ENCODE measurements around the gene RPS25.
A peak's percentile ranks its signal among the peaks of the same experiment; 100 is the strongest.
"Not testable (repeated sequence)": the region's sequence is repeated elsewhere in the genome, so short reads cannot be mapped to it uniquely, and the experiment has no call there.

Gene RPS25

GRCh38 chr11:118996926-118997626 is 21.1 kb downstream of the RPS25 start:
- Histone ChIP-seq H3K27ac (ENCODE audit: low read depth, low read length) (peak overlapping the region; percentile 15), H3K4me3 (ENCODE audit: low read depth, low read length) (peak overlapping the region; percentile 88), H3K4me1 (ENCODE audit: control insufficient read depth, insufficient read depth, low read length, unreplicated experiment) (peaks cover 24% of the 10 kb centered on the region), H2AFZ (ENCODE audit: low read length, unreplicated experiment) (peak overlapping the region; percentile 77), H3K36me3 (ENCODE audit: insufficient read depth, low read length) (peaks cover 10% of the 10 kb centered on the region), H3K27me3 (ENCODE audit: insufficient read depth, low read length) (no peaks in the 10 kb centered on the region), H3K79me2 (ENCODE audit: control insufficient read depth, insufficient read depth, low read length, unreplicated experiment) (peaks cover 27% of the 10 kb centered on the region)

GRCh38 chr11:118991486-118992038 is 26.6 kb downstream of the RPS25 start:
- not testable (repeated sequence) for H3K4me1 ChIP-seq (ENCODE audit: control insufficient read depth, insufficient read depth, low read length, unreplicated experiment); H3K79me2 ChIP-seq (ENCODE audit: control insufficient read depth, insufficient read depth, low read length, unreplicated experiment); H3K36me3 ChIP-seq (ENCODE audit: insufficient read depth, low read length); H3K27me3 ChIP-seq (ENCODE audit: insufficient read depth, low read length); H2AFZ ChIP-seq (ENCODE audit: low read length, unreplicated experiment); H3K4me3 ChIP-seq (ENCODE audit: low read depth, low read length); H3K27ac ChIP-seq (ENCODE audit: low read depth, low read length)

DNA sequence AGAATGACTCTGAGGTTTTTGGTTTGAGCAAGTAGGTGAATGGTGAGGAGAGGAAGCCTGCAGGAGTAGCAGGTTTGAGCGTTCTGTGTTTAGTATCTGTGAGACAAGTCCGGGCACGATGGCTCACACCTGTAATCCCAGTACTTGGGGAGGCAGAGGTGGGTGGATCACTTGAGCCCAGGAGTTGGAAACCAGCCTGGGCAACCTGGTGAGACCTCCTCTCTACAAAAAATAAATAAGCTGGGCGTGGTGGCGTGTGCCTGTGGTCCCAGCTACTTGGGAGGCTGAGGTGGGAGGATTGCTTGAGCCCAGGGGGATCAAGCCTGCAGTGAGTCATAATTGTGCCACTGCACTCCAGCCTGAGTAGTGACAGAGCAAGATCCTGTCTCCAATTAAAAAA is 29.9 kb downstream of the RPS25 start:
- Histone ChIP-seq H3K27me3 (ENCODE audit: insufficient read depth, low read length) (no peaks in the 10 kb centered on the region), H3K4me1 (ENCODE audit: control insufficient read depth, insufficient read depth, low read length, unreplicated experiment) (no peaks in the 10 kb centered on the region), H3K27ac (ENCODE audit: low read depth, low read length) (no peak overlapping the region), H3K79me2 (ENCODE audit: control insufficient read depth, insufficient read depth, low read length, unreplicated experiment) (no peaks in the 10 kb centered on the region), H3K4me3 (ENCODE audit: low read depth, low read length) (no peak overlapping the region), H2AFZ (ENCODE audit: low read length, unreplicated experiment) (no peak overlapping the region), H3K36me3 (ENCODE audit: insufficient read depth, low read length) (no peaks in the 10 kb centered on the region)

GRCh38 chr11:118984825-118985224 is 33.3 kb downstream of the RPS25 start:
- H2AFZ ChIP-seq (ENCODE audit: low read length, unreplicated experiment) = no peak overlapping the region

GRCh38 chr11:118984337-118984736 is 33.8 kb downstream of the RPS25 start:
- not testable (repeated sequence) for H2AFZ ChIP-seq (ENCODE audit: low read length, unreplicated experiment); H3K36me3 ChIP-seq (ENCODE audit: insufficient read depth, low read length); H3K79me2 ChIP-seq (ENCODE audit: control insufficient read depth, insufficient read depth, low read length, unreplicated experiment); H3K4me1 ChIP-seq (ENCODE audit: control insufficient read depth, insufficient read depth, low read length, unreplicated experiment); H3K27me3 ChIP-seq (ENCODE audit: insufficient read depth, low read length); H3K4me3 ChIP-seq (ENCODE audit: low read depth, low read length); H3K27ac ChIP-seq (ENCODE audit: low read depth, low read length)

More at GRCh38 chr11:118984825-118985224, 33.3 kb downstream of the RPS25 start:
- peaks cover 7% of the 10 kb centered on the region; the same call in 1 of the 2 replicates for H3K27me3 ChIP-seq (ENCODE audit: insufficient read depth, low read length)
- H3K4me3 ChIP-seq (ENCODE audit: low read depth, low read length) = no peak overlapping the region
- no peaks in the 10 kb centered on the region for H3K36me3 ChIP-seq (ENCODE audit: insufficient read depth, low read length)
- no peaks in the 10 kb centered on the region for H3K4me1 ChIP-seq (ENCODE audit: control insufficient read depth, insufficient read depth, low read length, unreplicated experiment)
- no peaks in the 10 kb centered on the region for H3K79me2 ChIP-seq (ENCODE audit: control insufficient read depth, insufficient read depth, low read length, unreplicated experiment)
- no peak overlapping the region for H3K27ac ChIP-seq (ENCODE audit: low read depth, low read length)

DNA sequence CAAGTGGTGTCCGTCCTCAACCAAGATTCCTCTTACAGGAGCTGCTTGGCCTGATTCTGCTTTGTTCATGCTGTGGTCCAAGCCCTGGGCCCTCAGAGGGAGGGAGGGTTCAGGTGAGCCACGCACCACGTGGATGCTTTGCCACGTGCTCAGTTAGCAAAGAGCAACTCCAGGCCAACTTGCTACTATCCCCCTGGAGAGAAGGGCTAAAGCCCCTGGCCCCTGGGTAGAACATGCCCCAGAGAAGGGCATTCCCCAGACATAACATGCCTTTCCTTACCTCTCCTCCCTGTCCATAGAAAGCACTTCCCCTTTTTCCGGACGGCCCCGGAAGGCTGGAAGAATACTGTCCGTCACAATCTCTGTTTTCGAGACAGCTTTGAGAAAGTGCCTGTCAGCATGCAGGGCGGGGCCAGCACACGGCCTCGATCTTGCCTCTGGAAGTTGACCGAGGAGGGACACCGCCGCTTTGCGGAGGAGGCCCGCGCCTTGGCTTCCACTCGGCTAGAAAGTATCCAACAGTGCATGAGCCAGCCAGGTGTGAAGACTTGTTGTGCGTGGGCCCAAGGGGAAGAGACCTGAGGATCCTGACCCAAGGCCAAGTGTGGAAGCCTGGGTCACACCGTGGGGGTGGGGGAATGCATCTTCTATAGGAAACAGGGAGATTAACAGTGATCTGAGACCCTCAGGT is 37.8 kb downstream of the RPS25 start:
- H2AFZ ChIP-seq (ENCODE audit: low read length, unreplicated experiment) = no peak overlapping the region

GRCh38 chr11:118979434-118979833 is 38.7 kb downstream of the RPS25 start:
- no peaks in the 10 kb centered on the region for H3K36me3 ChIP-seq (ENCODE audit: insufficient read depth, low read length)
- no peaks in the 10 kb centered on the region for H3K79me2 ChIP-seq (ENCODE audit: control insufficient read depth, insufficient read depth, low read length, unreplicated experiment)
- H2AFZ ChIP-seq (ENCODE audit: low read length, unreplicated experiment) = no peak overlapping the region
- H3K27me3 ChIP-seq (ENCODE audit: insufficient read depth, low read length) = peaks cover 47% of the 10 kb centered on the region
- H3K27ac ChIP-seq (ENCODE audit: low read depth, low read length) = no peak overlapping the region
- no peak overlapping the region for H3K4me3 ChIP-seq (ENCODE audit: low read depth, low read length)
- no peaks in the 10 kb centered on the region for H3K4me1 ChIP-seq (ENCODE audit: control insufficient read depth, insufficient read depth, low read length, unreplicated experiment)

More for the DNA sequence above, 37.8 kb downstream of the RPS25 start:
- H3K79me2 ChIP-seq (ENCODE audit: control insufficient read depth, insufficient read depth, low read length, unreplicated experiment) = no peaks in the 10 kb centered on the region
- H3K4me3 ChIP-seq (ENCODE audit: low read depth, low read length) = no peak overlapping the region
- H3K27me3 ChIP-seq (ENCODE audit: insufficient read depth, low read length) = peaks cover 38% of the 10 kb centered on the region
- no peaks in the 10 kb centered on the region for H3K36me3 ChIP-seq (ENCODE audit: insufficient read depth, low read length)
- H3K4me1 ChIP-seq (ENCODE audit: control insufficient read depth, insufficient read depth, low read length, unreplicated experiment) = no peaks in the 10 kb centered on the region
- no peak overlapping the region for H3K27ac ChIP-seq (ENCODE audit: low read depth, low read length)

DNA sequence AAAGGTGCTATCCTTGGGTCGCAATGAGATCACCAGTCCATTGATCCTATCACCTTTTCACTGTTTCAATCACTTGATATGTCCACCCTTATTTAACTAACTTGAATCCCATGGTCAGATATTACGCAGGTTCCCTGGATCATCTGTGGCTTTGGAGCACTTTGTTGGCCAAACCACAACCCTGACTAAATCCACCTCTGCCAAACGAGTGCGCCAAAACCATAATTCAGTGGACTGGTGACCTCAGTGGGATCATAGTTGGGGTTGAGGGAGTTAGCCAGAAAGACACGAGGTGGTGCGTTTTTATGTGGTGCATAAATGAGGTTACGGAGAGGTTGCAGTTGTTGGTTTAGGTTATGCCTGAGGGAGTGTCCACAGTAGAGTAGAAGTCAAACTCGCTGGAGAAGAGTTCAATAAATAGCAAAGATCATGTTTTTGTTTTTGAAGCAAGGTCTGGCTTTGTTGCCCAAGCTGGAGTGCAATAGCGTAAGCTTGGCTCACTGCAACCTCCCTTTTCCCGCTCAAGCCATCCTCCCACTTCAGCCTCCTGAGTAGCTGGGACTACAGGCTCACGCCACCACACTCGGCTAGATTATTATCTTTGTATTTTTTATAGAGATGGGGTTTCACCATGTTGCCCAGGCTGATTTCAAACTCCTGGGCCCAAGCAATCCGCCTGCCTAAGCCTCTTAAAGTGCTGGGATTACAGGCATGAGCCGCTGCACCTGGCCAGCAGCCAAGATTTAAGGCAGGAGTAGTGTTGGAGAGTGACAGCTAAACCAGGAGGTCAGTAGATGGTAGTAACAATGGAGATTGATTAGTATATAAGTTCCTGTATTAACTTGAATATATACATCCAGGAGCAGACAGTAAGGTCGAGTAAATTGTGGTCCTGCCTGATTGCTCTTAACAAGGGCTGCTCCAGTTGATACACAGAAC is 42.1 kb downstream of the RPS25 start:
- Histone ChIP-seq H3K27ac (ENCODE audit: low read depth, low read length) (no peak overlapping the region), H2AFZ (ENCODE audit: low read length, unreplicated experiment) (no peak overlapping the region), H3K36me3 (ENCODE audit: insufficient read depth, low read length) (no peaks in the 10 kb centered on the region), H3K27me3 (ENCODE audit: insufficient read depth, low read length) (peaks cover 50% of the 10 kb centered on the region), H3K79me2 (ENCODE audit: control insufficient read depth, insufficient read depth, low read length, unreplicated experiment) (no peaks in the 10 kb centered on the region), H3K4me1 (ENCODE audit: control insufficient read depth, insufficient read depth, low read length, unreplicated experiment) (no peaks in the 10 kb centered on the region), H3K4me3 (ENCODE audit: low read depth, low read length) (no peak overlapping the region)

DNA sequence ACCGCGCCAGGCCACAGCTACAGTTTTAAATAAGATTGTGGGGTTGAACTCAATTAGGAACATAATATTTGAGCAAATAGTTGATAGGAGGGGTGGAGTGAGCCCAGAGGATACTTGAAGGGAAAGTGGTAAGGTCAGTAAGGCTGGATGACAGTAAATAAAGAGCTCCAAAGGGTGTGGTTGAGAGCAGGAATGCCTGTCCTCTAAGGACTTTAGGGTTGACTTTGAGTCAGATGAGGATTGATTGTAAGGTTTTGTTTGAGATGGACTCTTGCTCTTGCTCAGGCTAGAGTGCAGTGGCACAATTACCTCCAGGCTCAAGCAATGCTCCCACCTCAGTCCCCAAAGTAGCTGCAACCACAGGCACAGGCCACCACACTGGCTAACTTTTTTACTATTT is 44.2 kb downstream of the RPS25 start:
- Histone ChIP-seq H3K79me2 (ENCODE audit: control insufficient read depth, insufficient read depth, low read length, unreplicated experiment) (no peaks in the 10 kb centered on the region), H3K4me3 (ENCODE audit: low read depth, low read length) (no peak overlapping the region), H3K27me3 (ENCODE audit: insufficient read depth, low read length) (peaks cover 37% of the 10 kb centered on the region), H3K27ac (ENCODE audit: low read depth, low read length) (no peak overlapping the region), H3K4me1 (ENCODE audit: control insufficient read depth, insufficient read depth, low read length, unreplicated experiment) (no peaks in the 10 kb centered on the region), H2AFZ (ENCODE audit: low read length, unreplicated experiment) (no peak overlapping the region), H3K36me3 (ENCODE audit: insufficient read depth, low read length) (no peaks in the 10 kb centered on the region)

DNA sequence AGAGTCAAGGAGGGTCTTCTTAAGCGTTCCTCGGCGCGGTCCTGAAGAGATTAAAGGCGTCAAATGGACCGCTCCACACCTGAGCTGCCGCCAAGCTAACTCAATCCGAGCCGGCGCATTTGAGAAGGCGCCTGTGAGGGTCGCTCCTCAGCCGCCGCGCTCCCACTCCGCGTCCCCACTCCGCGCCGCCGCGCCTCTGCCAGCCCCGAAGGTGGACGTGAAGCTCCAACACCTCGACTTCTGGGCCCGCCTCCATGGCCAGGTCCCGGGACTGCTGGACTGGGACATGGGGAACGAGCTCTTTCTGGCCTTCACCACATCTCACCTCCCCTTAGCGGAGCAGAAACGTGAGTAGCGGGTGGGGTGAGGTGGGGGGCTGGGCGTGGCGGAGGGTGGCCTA is 46.5 kb downstream of the RPS25 start, which contains the start of gene FOXR1:
Gene FOXR1 (plus strand): TSS at position 116 of the 400 bp plus-strand sequence. CDS start 171 bp downstream, at position 287.
- no peaks in the 10 kb centered on the region for H3K36me3 ChIP-seq (ENCODE audit: insufficient read depth, low read length)
- H3K4me3 ChIP-seq (ENCODE audit: low read depth, low read length) = no peak within 1 kb of the TSS
- no peaks in the 10 kb centered on the region for H3K4me1 ChIP-seq (ENCODE audit: control insufficient read depth, insufficient read depth, low read length, unreplicated experiment)
- no peak within 1 kb of the TSS for H2AFZ ChIP-seq (ENCODE audit: low read length, unreplicated experiment)
- H3K79me2 ChIP-seq (ENCODE audit: control insufficient read depth, insufficient read depth, low read length, unreplicated experiment) = no peaks in the 10 kb centered on the region
- H3K27me3 ChIP-seq (ENCODE audit: insufficient read depth, low read length) = peaks cover 25% of the 10 kb centered on the region
- H3K27ac ChIP-seq (ENCODE audit: low read depth, low read length) = no peak within 1 kb of the TSS
